GM12891 (cell line): Measurements from ENCODE around the gene MERTK.
"Not testable (repeated sequence)": the region's sequence is repeated elsewhere in the genome, so short reads cannot be mapped to it uniquely, and the experiment has no call there.

Experiments
- POLR2A ChIP-seq: IDR thresholded peaks from 2 replicates; pipeline ENCODE4 v1.6.1; 2011; ENCODE audit warnings: low read depth, low read length, control low read depth
- POLR2AphosphoS5 ChIP-seq: IDR thresholded peaks from 2 replicates; pipeline ENCODE4 v1.6.1; 2011; ENCODE audit warnings: low read depth, low read length, control low read depth

DNA sequence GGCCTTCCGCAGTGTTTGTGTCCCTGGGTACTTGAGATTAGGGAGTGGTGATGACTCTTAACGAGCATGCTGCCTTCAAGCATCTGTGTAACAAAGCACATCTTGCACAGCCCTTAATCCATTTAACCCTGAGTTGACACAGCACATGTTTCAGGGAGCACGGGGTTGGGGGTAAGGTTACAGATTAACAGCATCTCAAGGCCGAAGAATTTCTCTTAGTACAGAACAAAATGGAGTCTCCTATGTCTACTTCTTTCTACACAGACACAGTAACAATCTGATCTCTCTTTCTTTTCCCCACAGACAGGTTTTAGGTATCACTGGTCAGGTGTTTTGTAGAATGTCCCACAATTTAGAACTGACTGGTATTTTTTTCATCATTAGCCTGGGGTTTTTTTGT, 65.1 kb downstream of the MERTK start:
- TF ChIP-seq POLR2A, POLR2AphosphoS5: not testable (repeated sequence)
